GM12875 (cell line): Measurements from ENCODE around the gene KIAA1671.

ENCODE experiments used
- H3K4me3 ChIP-seq: one replicate; pipeline ENCODE4 v1.5.1; 2011; ENCODE audit warnings: low read depth, low read length, control low read depth
- TF ChIP-seq, protein P1 (sequence below): IDR thresholded peaks from 2 replicates; pipeline ENCODE4 v1.5.1; 2011; ENCODE audit warnings: low read depth, mild to moderate bottlenecking, control low read depth, inconsistent platforms, low read length, moderate library complexity, borderline replicate concordance; ENCODE audit not compliant: insufficient read depth

Gene KIAA1671

GRCh38 chr22:24928322-24928721 lies 24.2 kb upstream of the KIAA1671 start:
- H3K4me3 ChIP-seq = no peak overlapping the region
- TF ChIP-seq, protein P1, sequence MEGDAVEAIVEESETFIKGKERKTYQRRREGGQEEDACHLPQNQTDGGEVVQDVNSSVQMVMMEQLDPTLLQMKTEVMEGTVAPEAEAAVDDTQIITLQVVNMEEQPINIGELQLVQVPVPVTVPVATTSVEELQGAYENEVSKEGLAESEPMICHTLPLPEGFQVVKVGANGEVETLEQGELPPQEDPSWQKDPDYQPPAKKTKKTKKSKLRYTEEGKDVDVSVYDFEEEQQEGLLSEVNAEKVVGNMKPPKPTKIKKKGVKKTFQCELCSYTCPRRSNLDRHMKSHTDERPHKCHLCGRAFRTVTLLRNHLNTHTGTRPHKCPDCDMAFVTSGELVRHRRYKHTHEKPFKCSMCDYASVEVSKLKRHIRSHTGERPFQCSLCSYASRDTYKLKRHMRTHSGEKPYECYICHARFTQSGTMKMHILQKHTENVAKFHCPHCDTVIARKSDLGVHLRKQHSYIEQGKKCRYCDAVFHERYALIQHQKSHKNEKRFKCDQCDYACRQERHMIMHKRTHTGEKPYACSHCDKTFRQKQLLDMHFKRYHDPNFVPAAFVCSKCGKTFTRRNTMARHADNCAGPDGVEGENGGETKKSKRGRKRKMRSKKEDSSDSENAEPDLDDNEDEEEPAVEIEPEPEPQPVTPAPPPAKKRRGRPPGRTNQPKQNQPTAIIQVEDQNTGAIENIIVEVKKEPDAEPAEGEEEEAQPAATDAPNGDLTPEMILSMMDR = no peak

DNA sequence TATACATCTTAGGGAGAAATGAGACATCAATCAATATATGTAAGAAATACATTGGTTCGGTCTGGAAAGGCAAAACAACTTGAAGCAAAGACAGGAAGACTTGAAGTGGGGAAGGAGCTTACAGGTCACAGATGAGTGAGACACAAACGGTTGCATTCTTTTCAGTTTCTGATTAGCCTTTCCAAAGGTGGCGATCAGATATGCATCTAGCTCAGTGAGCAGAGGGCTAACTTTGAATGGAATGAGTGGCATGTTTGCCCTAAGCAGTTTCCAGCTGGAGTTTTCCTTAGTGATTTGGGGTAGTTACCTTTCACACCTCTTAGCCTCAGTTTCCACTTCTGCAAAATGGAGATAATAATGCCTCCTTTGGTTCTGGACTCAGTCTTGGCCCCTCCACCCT lies 21.8 kb upstream of the KIAA1671 start:
- TF ChIP-seq, protein P1 = no peak
- no peak overlapping the region for H3K4me3 ChIP-seq

- no peak overlapping the region for H3K4me3 ChIP-seq
- TF ChIP-seq, protein P1 = no peak
These were observed 16.6 kb upstream of the KIAA1671 start for GRCh38 chr22:24935771-24936483.

- TF ChIP-seq, protein P1 = peak; percentile 26; the same call in 1 of the 2 replicates
- no peak overlapping the region for H3K4me3 ChIP-seq
These were observed 15.4 kb upstream of the KIAA1671 start for GRCh38 chr22:24937114-24937513.

DNA sequence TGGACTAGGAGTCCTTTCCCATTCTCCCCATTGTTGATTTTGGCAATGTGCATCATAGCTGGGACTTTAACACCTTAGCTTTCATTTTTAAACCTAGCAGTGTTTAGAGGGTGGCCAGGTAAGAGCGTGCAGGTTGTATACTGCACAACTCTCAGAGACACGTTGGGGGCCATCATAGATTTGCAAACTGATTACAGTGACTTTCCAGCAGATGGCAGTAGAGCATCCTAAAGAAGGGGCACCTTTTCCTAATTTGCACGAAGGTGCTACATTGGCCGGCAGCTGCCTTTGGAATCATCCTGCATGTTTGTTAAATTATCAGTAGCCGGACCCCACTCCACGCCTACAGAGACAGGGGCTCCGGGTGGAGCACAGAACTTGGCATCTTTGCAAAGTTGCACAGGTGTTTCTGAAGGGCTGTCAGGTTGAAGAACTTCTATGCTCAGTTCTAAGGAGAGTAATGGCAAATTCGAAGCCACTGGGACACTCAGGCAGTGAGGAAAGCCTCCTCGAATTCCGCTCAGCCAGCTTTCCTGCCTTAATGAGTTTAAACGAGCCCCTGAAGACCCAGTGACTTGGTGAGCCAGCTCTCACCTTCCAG lies 13.7 kb upstream of the KIAA1671 start:
- H3K4me3 ChIP-seq = no peak overlapping the region
- TF ChIP-seq, protein P1 = peak; percentile 69

DNA sequence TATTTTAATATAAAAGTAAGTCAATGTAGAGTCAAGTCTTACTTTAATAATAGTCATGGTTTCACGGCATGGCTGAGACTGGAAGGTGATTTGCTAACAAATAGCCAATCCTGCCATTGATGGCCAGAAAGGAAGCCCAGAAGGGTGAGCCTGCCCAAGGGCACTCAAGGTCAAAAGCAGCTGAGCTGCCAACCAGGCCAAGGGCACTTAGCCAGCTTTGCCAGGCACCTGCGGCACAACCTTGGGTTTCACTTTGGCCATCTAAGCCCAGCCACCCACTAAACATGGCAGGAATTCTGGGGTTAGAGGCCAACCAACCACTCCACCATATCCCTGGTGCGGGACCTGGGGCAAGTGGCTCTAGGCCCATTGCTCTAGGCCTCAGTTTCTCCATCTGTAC lies 10.2 kb upstream of the KIAA1671 start:
- no peak overlapping the region for H3K4me3 ChIP-seq
- TF ChIP-seq, protein P1 = no peak
